Karpas-422 (cell line): ENCODE data around the gene ARRB2. TPM values are rescaled to one million over a fixed set of nuclear protein-coding genes. Genes with fewer than 3 reads are reported as not detected.
"Not testable (repeated sequence)": the region's sequence is repeated elsewhere in the genome, so short reads cannot be mapped to it uniquely, and the experiment has no call there.

Source experiments
- DNase-seq: peaks from one replicate; pipeline ENCODE4 v3.0.0-alpha.2; 2015
- H2AFZ ChIP-seq: fragments of 200-600 bp; sonication (generic); 2 replicates; pipeline ENCODE4 v1.6.1; 2014; ENCODE audit warnings: antibody characterized with exemption, low read length, mixed read lengths
- H3K27ac ChIP-seq: fragments of 200-600 bp; sonication (generic); 2 replicates; pipeline ENCODE4 v1.5.1; 2014; ENCODE audit warnings: mild to moderate bottlenecking, low read length, moderate library complexity
- H3K27me3 ChIP-seq: fragments of 200-600 bp; sonication (generic); 2 replicates; pipeline ENCODE4 v1.6.1; 2014; ENCODE audit warnings: low read length, mixed read lengths
- H3K36me3 ChIP-seq: fragments of 200-600 bp; sonication (generic); 2 replicates; pipeline ENCODE4 v1.6.1; 2014; ENCODE audit warnings: low read length, mixed read lengths; ENCODE audit not compliant: insufficient read depth
- H3K4me1 ChIP-seq: fragments of 200-600 bp; sonication (generic); 2 replicates; pipeline ENCODE4 v1.6.1; 2014; ENCODE audit warnings: mild to moderate bottlenecking, low read length, mixed read lengths
- H3K4me2 ChIP-seq: fragments of 200-600 bp; sonication (generic); 2 replicates; pipeline ENCODE4 v1.6.1; 2014; ENCODE audit warnings: low read length, low read depth, mild to moderate bottlenecking; ENCODE audit not compliant: poor library complexity, severe bottlenecking
- H3K4me3 ChIP-seq: fragments of 200-600 bp; sonication (generic); 2 replicates; pipeline ENCODE4 v1.5.1; 2014; ENCODE audit warnings: mild to moderate bottlenecking, antibody characterized with exemption, low read length, mixed read lengths
- H3K79me2 ChIP-seq: fragments of 200-600 bp; sonication (generic); 2 replicates; pipeline ENCODE4 v1.6.1; 2014; ENCODE audit warnings: mild to moderate bottlenecking, low read length, mixed read lengths
- H3K9ac ChIP-seq: fragments of 200-600 bp; sonication (generic); 2 replicates; pipeline ENCODE4 v1.6.0; 2014; ENCODE audit warnings: low read length
- H3K9me2 ChIP-seq: fragments of 200-600 bp; sonication (generic), shearing (Covaris generic); replicated peaks from 2 replicates; pipeline ENCODE4 v1.6.0; 2014; ENCODE audit warnings: mild to moderate bottlenecking, low read length, moderate library complexity; ENCODE audit not compliant: insufficient read depth
- H3K9me3 ChIP-seq: fragments of 300-700, 200-600 bp; sonication (generic); 2 replicates; pipeline ENCODE4 v1.6.1; 2014; ENCODE audit warnings: low read length, mixed read lengths
- H4K20me1 ChIP-seq: fragments of 200-600 bp; sonication (generic); 2 replicates; pipeline ENCODE4 v1.6.1; 2014; ENCODE audit warnings: mild to moderate bottlenecking, antibody characterized with exemption, low read length, low read depth; ENCODE audit not compliant: insufficient read depth
- total RNA-seq: library from RNA; depleted of rRNA; stranded (reverse); fragments of >200 nt; shearing (Covaris generic); gene quantifications from 2 replicates; pipeline ENCODE4 v1.2.3, GENCODE V29; 2014; ENCODE audit warnings: low replicate concordance

ARRB2 gene
- total RNA-seq, 1 experiment from 2014 or later = 19.1 TPM

DNA sequence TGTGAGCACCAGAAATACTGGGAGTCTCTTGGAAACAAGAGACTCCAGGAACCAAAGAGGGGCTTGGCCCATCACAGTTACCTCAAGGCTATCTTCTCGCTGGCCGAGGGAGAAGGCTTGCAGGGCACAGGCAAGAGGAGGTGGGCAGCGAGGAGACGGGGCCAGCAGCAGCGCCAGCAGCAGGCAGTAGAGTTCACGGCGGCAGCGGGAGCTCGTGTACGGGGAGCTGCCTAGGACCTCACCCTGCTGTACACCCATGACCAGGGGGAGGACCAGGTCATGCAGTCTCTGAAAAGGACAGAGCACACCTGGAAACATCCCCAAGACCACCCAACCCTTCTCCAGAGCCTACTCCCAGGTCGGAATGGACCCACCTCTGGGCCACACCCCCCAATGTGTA, 37.3 kb upstream of the ARRB2 start:
- no peak overlapping the region for H3K27ac ChIP-seq
- H3K36me3 ChIP-seq = peaks cover 18% of the 10 kb centered on the region
- no peaks in the 10 kb centered on the region for H3K27me3 ChIP-seq
- no peaks in the 10 kb centered on the region for H3K4me1 ChIP-seq
- no peak overlapping the region for H2AFZ ChIP-seq
- DNase-seq = no peak
- H4K20me1 ChIP-seq = 0 out of 2 replicates have a peak, but pooled peaks cover 4% of the 10 kb centered on the region
- no peaks in the 10 kb centered on the region for H3K9me3 ChIP-seq
- no peak overlapping the region for H3K4me3 ChIP-seq
- H3K79me2 ChIP-seq = no peaks in the 10 kb centered on the region
- H3K4me2 ChIP-seq = no peak overlapping the region
- H3K9ac ChIP-seq = no peak overlapping the region
- no peaks in the 10 kb centered on the region for H3K9me2 ChIP-seq

- Histone ChIP-seq H3K9ac (no peak overlapping the region), H3K79me2 (no peaks in the 10 kb centered on the region), H3K36me3 (peaks cover 26% of the 10 kb centered on the region), H3K4me1 (no peaks in the 10 kb centered on the region), H2AFZ (no peak overlapping the region), H3K9me2 (no peaks in the 10 kb centered on the region), H3K9me3 (no peaks in the 10 kb centered on the region), H3K4me3 (no peak overlapping the region), H4K20me1 (0 out of 2 replicates have a peak, but pooled peaks cover 4% of the 10 kb centered on the region), H3K4me2 (no peak overlapping the region), H3K27me3 (no peaks in the 10 kb centered on the region), H3K27ac (no peak overlapping the region)
- no peak for DNase-seq
Observed at GRCh38 chr17:4673986-4674684, 36.3 kb upstream of the ARRB2 start.

GRCh38 chr17:4674685-4674998, 35.8 kb upstream of the ARRB2 start:
- Histone ChIP-seq H3K9me3 (no peaks in the 10 kb centered on the region), H3K9me2 (no peaks in the 10 kb centered on the region), H3K9ac (no peak overlapping the region), H3K4me1 (no peaks in the 10 kb centered on the region), H3K27me3 (no peaks in the 10 kb centered on the region), H3K36me3 (peaks cover 31% of the 10 kb centered on the region), H3K27ac (no peak overlapping the region), H3K4me3 (no peak overlapping the region), H2AFZ (no peak overlapping the region), H4K20me1 (0 out of 2 replicates have a peak, but pooled peaks cover 4% of the 10 kb centered on the region), H3K4me2 (no peak overlapping the region), H3K79me2 (no peaks in the 10 kb centered on the region)
- DNase-seq = no peak

GRCh38 chr17:4675791-4676190, 34.6 kb upstream of the ARRB2 start:
- H3K4me1 ChIP-seq = no peaks in the 10 kb centered on the region
- H3K27me3 ChIP-seq = no peaks in the 10 kb centered on the region
- peaks cover 38% of the 10 kb centered on the region for H3K36me3 ChIP-seq
- no peaks in the 10 kb centered on the region for H3K9me2 ChIP-seq
- H4K20me1 ChIP-seq = 0 out of 2 replicates have a peak, but pooled peaks cover 3% of the 10 kb centered on the region
- no peaks in the 10 kb centered on the region for H3K9me3 ChIP-seq
- no peak overlapping the region for H3K27ac ChIP-seq
- DNase-seq = peak; percentile 20
- H3K4me3 ChIP-seq = no peak overlapping the region
- H3K9ac ChIP-seq = no peak overlapping the region
- peaks cover 3% of the 10 kb centered on the region; the same call in 1 of the 2 replicates for H3K79me2 ChIP-seq
- no peak overlapping the region for H2AFZ ChIP-seq
- no peak overlapping the region for H3K4me2 ChIP-seq

GRCh38 chr17:4676791-4677190, 33.6 kb upstream of the ARRB2 start:
- no peaks in the 10 kb centered on the region for H3K9me2 ChIP-seq
- no peaks in the 10 kb centered on the region for H3K27me3 ChIP-seq
- H3K4me3 ChIP-seq = no peak overlapping the region
- no peak overlapping the region for H3K9ac ChIP-seq
- peaks cover 3% of the 10 kb centered on the region; the same call in 1 of the 2 replicates for H3K79me2 ChIP-seq
- H3K4me1 ChIP-seq = no peaks in the 10 kb centered on the region
- H3K9me3 ChIP-seq = no peaks in the 10 kb centered on the region
- peak; percentile 15 for DNase-seq
- H3K27ac ChIP-seq = no peak overlapping the region
- H3K36me3 ChIP-seq = peaks cover 37% of the 10 kb centered on the region
- no peak overlapping the region for H3K4me2 ChIP-seq
- no peaks in the 10 kb centered on the region for H4K20me1 ChIP-seq
- no peak overlapping the region for H2AFZ ChIP-seq

DNA sequence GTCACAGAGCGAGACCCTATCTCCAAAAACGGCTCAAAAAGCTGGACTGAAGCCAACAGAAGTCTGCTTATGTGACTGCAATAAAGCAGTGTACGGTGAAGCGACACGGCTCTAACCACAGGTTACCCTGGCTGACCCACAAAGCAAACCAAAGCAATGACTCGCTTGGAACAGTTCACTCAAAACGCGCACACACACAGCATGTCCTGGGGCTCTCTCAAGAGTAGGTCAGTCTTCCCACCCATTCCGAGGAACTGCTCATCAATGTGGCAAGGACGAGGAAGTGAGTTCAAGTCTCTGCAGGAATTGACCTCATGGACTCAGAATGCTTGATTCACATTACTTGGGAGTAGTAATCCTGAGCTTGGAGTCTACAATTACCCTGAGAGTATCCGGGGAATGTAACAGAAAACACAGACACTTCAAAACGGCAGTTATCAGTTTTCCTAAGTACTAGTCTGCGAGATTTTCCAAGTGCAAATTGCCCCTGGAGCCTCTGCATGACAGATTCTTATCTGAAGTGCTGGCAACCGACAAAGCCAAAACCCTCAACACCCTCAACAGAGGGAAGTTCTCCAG, 31.9 kb upstream of the ARRB2 start:
- H3K4me2 ChIP-seq = no peak overlapping the region
- no peak overlapping the region for H3K9ac ChIP-seq
- DNase-seq = no peak
- H4K20me1 ChIP-seq = no peaks in the 10 kb centered on the region; the same call in 1 of the 2 replicates
- peaks cover 7% of the 10 kb centered on the region; the same call in 1 of the 2 replicates for H3K79me2 ChIP-seq
- H3K4me1 ChIP-seq = no peaks in the 10 kb centered on the region
- no peak overlapping the region for H3K27ac ChIP-seq
- no peak overlapping the region for H2AFZ ChIP-seq
- H3K9me3 ChIP-seq = no peaks in the 10 kb centered on the region
- no peak overlapping the region for H3K4me3 ChIP-seq
- no peaks in the 10 kb centered on the region for H3K27me3 ChIP-seq
- H3K36me3 ChIP-seq = peaks cover 45% of the 10 kb centered on the region
- H3K9me2 ChIP-seq = no peaks in the 10 kb centered on the region

GRCh38 chr17:4679658-4680057, 30.8 kb upstream of the ARRB2 start:
- DNase-seq = peak; percentile 38
- H3K79me2 ChIP-seq = peaks cover 10% of the 10 kb centered on the region
- no peaks in the 10 kb centered on the region for H3K9me3 ChIP-seq
- no peak overlapping the region for H3K4me2 ChIP-seq
- peaks cover 4% of the 10 kb centered on the region; the same call in 1 of the 2 replicates for H4K20me1 ChIP-seq
- no peak overlapping the region for H3K9ac ChIP-seq
- no peaks in the 10 kb centered on the region for H3K27me3 ChIP-seq
- no peak overlapping the region for H3K27ac ChIP-seq
- no peaks in the 10 kb centered on the region for H3K9me2 ChIP-seq
- no peaks in the 10 kb centered on the region for H3K4me1 ChIP-seq
- no peak overlapping the region for H2AFZ ChIP-seq
- H3K4me3 ChIP-seq = no peak overlapping the region
- H3K36me3 ChIP-seq = peaks cover 44% of the 10 kb centered on the region

- DNase-seq, H3K4me1 ChIP-seq, H3K9me2 ChIP-seq, H4K20me1 ChIP-seq, H3K9me3 ChIP-seq, H3K27ac ChIP-seq, H3K4me3 ChIP-seq, H3K9ac ChIP-seq, H2AFZ ChIP-seq, H3K4me2 ChIP-seq, H3K27me3 ChIP-seq: not testable (repeated sequence)
- peaks cover 46% of the 10 kb centered on the region for H3K36me3 ChIP-seq
- H3K79me2 ChIP-seq = peaks cover 42% of the 10 kb centered on the region
Observed at GRCh38 chr17:4683739-4684138, 26.7 kb upstream of the ARRB2 start.
